ENCODE data around the gene APBB1. TPM values are rescaled to one million over a fixed set of nuclear protein-coding genes. Genes with fewer than 3 reads are reported as not detected.

Gene APBB1
- total and polyA plus RNA-seq, 2 donors (not counting 1 experiment from before 2014, with no cell fraction given), result 23.4 to 32.5 TPM

DNA sequence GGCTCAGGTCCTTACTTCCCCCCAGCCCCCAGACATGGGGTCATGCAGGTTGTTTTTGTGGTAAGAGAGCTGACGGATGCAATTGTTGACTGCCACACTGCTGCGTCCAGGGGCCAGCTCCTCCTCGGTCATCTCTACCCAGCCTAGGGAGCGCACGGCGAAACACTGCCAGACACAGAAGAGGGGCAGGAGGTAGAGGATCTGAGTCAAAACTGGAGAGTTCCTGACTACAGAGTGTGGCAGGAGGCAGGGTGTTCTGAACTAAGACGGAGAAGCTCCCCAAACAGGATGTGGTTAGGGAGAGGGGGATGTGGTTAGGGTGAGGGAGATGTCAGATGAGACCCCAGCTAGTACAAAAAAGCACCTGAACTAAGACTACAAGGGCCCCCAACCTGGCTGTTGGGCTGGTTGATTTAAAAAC is 16.3 kb downstream of the APBB1 start:
- ChIA-PET POLR2A (interaction anchor here (1.0 to 1.5 kb wide), 2 partner anchors 12 to 17 kb away, joined by 5 to 7 read pairs; partner anchors contain the start of gene SMPD1), CTCF (interaction anchor here (1.4 to 6.0 kb wide), 4 partner anchors 12 to 42 kb away, joined by 4 to 49 read pairs (median 12); partner anchors contain the start of genes APBB1 and SMPD1)
- peaks cover 0 to 5% of the 10 kb centered on the region in 2 experiments for H3K36me3 ChIP-seq (replicated peaks in 1 of 2; ENCODE audit: control extremely low read depth in 1 of 2, control insufficient read depth in 1 of 2, extremely low read depth in 1 of 2, insufficient read depth in 2 of 2, low read length in 1 of 2)
- peak overlapping the region in 4 of 5 experiments; percentile 10 to 51 (median 34) for H3K4me3 ChIP-seq (ENCODE audit: control extremely low read depth in 1 of 5, extremely low read depth in 1 of 5, insufficient read depth in 1 of 5, low read depth in 2 of 5, low read length in 4 of 5)
- Mint-ChIP-seq H3K27ac (peak overlapping the region; percentile 90), H3K4me1 (peaks cover 59% of the 10 kb centered on the region), H3K4me3 (peak overlapping the region; percentile 80), H3K27me3 (no peaks in the 10 kb centered on the region), H3K9me3 (ENCODE audit: insufficient read depth) (no peaks in the 10 kb centered on the region)
- H3K4me1 ChIP-seq (ENCODE audit: control insufficient read depth in 2 of 2, insufficient read depth in 2 of 2, low read length in 2 of 2), result peaks cover 39 to 43% of the 10 kb centered on the region in 2 donors
- H3K79me2 ChIP-seq (ENCODE audit: control insufficient read depth, insufficient read depth, low read length), result no peaks in the 10 kb centered on the region
- peak overlapping the region; percentile 60 to 62 for H3K27ac ChIP-seq (ENCODE audit: low read length in 2 of 2)
- TF ChIP-seq, protein P1, sequence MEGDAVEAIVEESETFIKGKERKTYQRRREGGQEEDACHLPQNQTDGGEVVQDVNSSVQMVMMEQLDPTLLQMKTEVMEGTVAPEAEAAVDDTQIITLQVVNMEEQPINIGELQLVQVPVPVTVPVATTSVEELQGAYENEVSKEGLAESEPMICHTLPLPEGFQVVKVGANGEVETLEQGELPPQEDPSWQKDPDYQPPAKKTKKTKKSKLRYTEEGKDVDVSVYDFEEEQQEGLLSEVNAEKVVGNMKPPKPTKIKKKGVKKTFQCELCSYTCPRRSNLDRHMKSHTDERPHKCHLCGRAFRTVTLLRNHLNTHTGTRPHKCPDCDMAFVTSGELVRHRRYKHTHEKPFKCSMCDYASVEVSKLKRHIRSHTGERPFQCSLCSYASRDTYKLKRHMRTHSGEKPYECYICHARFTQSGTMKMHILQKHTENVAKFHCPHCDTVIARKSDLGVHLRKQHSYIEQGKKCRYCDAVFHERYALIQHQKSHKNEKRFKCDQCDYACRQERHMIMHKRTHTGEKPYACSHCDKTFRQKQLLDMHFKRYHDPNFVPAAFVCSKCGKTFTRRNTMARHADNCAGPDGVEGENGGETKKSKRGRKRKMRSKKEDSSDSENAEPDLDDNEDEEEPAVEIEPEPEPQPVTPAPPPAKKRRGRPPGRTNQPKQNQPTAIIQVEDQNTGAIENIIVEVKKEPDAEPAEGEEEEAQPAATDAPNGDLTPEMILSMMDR (IDR thresholded peaks at IDR 0.05), result no peak
- ATAC-seq (ENCODE audit: low read depth) (peak; percentile 83), DNase-seq (peak; percentile 81)
- 0% methylated on average over 7 of the region's 7 CpGs for WGBS (ENCODE audit: insufficient coverage)
- H3K9me3 ChIP-seq (ENCODE audit: control extremely low read depth in 1 of 3, control insufficient read depth in 2 of 3, insufficient read depth in 1 of 3, low read length in 2 of 3), result no peaks in the 10 kb centered on the region
- peak overlapping the region; percentile 44 for H2AFZ ChIP-seq (ENCODE audit: insufficient read depth, low read depth, low read length, poor library complexity, severe bottlenecking)
- intact Hi-C loops (cut with micrococcal nuclease), result loop anchor here (1.0 kb wide), 1 partner anchor 16 kb away; no protein-coding TSS in a partner anchor
- H3K4me2 ChIP-seq (replicated peaks; ENCODE audit: low read depth, low read length, poor library complexity, severe bottlenecking), result peak overlapping the region; percentile 83
- no peaks in the 10 kb centered on the region for H4K20me1 ChIP-seq (ENCODE audit: control insufficient read depth, insufficient read depth, low read length, poor library complexity, severe bottlenecking)
- no peaks in the 10 kb centered on the region for H3K27me3 ChIP-seq (replicated peaks in 1 of 4; ENCODE audit: control extremely low read depth in 1 of 4, control insufficient read depth in 3 of 4, insufficient read depth in 4 of 4, low read length in 3 of 4)
- H3K9ac ChIP-seq (ENCODE audit: low read length), result peak overlapping the region; percentile 53

DNA sequence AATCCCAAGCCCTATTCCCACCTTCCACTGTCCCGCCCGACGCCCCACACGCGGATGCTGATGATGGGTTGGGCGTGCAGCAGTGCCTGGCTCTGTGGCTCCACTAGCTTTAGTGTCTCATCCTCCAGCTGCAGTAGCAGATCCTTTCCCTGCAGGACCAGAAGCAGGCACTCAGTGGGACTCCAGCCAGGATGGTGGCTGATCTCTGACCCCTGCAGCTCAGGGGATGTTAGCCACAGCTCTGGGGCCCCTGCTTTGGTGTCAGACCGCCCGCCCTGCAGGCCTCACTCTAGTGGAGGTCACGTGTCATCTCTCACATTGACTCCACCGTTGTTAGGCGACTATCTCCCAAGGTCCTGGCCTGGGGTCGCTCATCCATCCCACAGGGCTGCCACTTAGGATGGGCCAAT is 16.8 kb downstream of the APBB1 start:
- intact Hi-C loops (cut with micrococcal nuclease), result loop anchor here (1.0 kb wide), 1 partner anchor 16 kb away; no protein-coding TSS in a partner anchor

More for the DNA sequence above, 16.8 kb downstream of the APBB1 start:
- Histone ChIP-seq H3K79me2 (ENCODE audit: control insufficient read depth, insufficient read depth, low read length) (no peaks in the 10 kb centered on the region), H3K9me3 (ENCODE audit: control extremely low read depth in 1 of 3, control insufficient read depth in 2 of 3, insufficient read depth in 1 of 3, low read length in 2 of 3) (no peaks in the 10 kb centered on the region), H2AFZ (ENCODE audit: insufficient read depth, low read depth, low read length, poor library complexity, severe bottlenecking) (peak overlapping the region; percentile 44), H3K27ac (ENCODE audit: low read length in 2 of 2) (peak overlapping the region; percentile 60 to 62), H3K9ac (ENCODE audit: low read length) (peak overlapping the region; percentile 53), H3K4me2 (replicated peaks; ENCODE audit: low read depth, low read length, poor library complexity, severe bottlenecking) (peak overlapping the region; percentile 83), H3K36me3 (replicated peaks in 1 of 2; ENCODE audit: control extremely low read depth in 1 of 2, control insufficient read depth in 1 of 2, extremely low read depth in 1 of 2, insufficient read depth in 2 of 2, low read length in 1 of 2) (peaks cover 0 to 6% of the 10 kb centered on the region in 2 experiments), H3K27me3 (replicated peaks in 1 of 4; ENCODE audit: control extremely low read depth in 1 of 4, control insufficient read depth in 3 of 4, insufficient read depth in 4 of 4, low read length in 3 of 4) (no peaks in the 10 kb centered on the region), H4K20me1 (ENCODE audit: control insufficient read depth, insufficient read depth, low read length, poor library complexity, severe bottlenecking) (no peaks in the 10 kb centered on the region), H3K4me1 (ENCODE audit: control insufficient read depth in 2 of 2, insufficient read depth in 2 of 2, low read length in 2 of 2) (peaks cover 39 to 43% of the 10 kb centered on the region in 2 donors), H3K4me3 (ENCODE audit: control extremely low read depth in 1 of 5, extremely low read depth in 1 of 5, insufficient read depth in 1 of 5, low read depth in 2 of 5, low read length in 4 of 5) (peak overlapping the region in 3 of 5 experiments; percentile 10 to 51 (median 38))
- no peaks in the 10 kb centered on the region for H3K27me3 Mint-ChIP-seq
- peaks cover 57% of the 10 kb centered on the region for H3K4me1 Mint-ChIP-seq
- peak overlapping the region; percentile 80 for H3K4me3 Mint-ChIP-seq
- TF ChIP-seq, protein P1 (IDR thresholded peaks at IDR 0.05), result no peak
- TF ChIP-seq EZH2 (IDR thresholded peaks at IDR 0.05; ENCODE audit: borderline replicate concordance, insufficient read depth, low read depth, low read length, poor library complexity, severe bottlenecking), result no peak
- DNase-seq (no peak), ATAC-seq (ENCODE audit: low read depth) (peak; percentile 16)
- ChIA-PET CTCF (interaction anchor here (1.4 to 6.0 kb wide), 4 partner anchors 12 to 42 kb away, joined by 4 to 49 read pairs (median 12); partner anchors contain the start of genes APBB1 and SMPD1), POLR2A (interaction anchor here (1.0 kb wide), 1 partner anchor 18 kb away, joined by 5 read pairs; no protein-coding TSS in a partner anchor)
- 67% methylated on average over 12 of the region's 12 CpGs for WGBS (ENCODE audit: insufficient coverage)
- peak overlapping the region; percentile 90 for H3K27ac Mint-ChIP-seq
- H3K9me3 Mint-ChIP-seq (ENCODE audit: insufficient read depth), result no peaks in the 10 kb centered on the region
